DND-41 (cell line): ENCODE measurements around the gene TMEM169.
A peak's percentile ranks its signal among the peaks of the same experiment; 100 is the strongest.

Source experiments
- EZH2 ChIP-seq: IDR thresholded peaks from 3 replicates; pipeline ENCODE4 v1.6.1; 2012; ENCODE audit warnings: borderline replicate concordance, low read depth, mild to moderate bottlenecking, moderate library complexity, low read length, inconsistent platforms; ENCODE audit not compliant: severe bottlenecking
- TF ChIP-seq, protein P1 (sequence below): IDR thresholded peaks from 2 replicates; pipeline ENCODE4 v1.5.1; 2012; ENCODE audit warnings: borderline replicate concordance, low read length, moderate library complexity, mild to moderate bottlenecking; ENCODE audit not compliant: poor library complexity, severe bottlenecking; ENCODE audit errors: extremely low read depth

- TF ChIP-seq, protein P1, sequence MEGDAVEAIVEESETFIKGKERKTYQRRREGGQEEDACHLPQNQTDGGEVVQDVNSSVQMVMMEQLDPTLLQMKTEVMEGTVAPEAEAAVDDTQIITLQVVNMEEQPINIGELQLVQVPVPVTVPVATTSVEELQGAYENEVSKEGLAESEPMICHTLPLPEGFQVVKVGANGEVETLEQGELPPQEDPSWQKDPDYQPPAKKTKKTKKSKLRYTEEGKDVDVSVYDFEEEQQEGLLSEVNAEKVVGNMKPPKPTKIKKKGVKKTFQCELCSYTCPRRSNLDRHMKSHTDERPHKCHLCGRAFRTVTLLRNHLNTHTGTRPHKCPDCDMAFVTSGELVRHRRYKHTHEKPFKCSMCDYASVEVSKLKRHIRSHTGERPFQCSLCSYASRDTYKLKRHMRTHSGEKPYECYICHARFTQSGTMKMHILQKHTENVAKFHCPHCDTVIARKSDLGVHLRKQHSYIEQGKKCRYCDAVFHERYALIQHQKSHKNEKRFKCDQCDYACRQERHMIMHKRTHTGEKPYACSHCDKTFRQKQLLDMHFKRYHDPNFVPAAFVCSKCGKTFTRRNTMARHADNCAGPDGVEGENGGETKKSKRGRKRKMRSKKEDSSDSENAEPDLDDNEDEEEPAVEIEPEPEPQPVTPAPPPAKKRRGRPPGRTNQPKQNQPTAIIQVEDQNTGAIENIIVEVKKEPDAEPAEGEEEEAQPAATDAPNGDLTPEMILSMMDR: peak; percentile 90
- no peak for TF ChIP-seq EZH2
These were observed 47.7 kb upstream of the TMEM169 start for GRCh38 chr2:216034065-216034464.
